GM12801 (cell line): ENCODE results near the gene SPINDOC.

ENCODE experiments used
- TF ChIP-seq, protein P1 (sequence below): IDR thresholded peaks from one replicate; pipeline ENCODE4 v1.5.1; 2011; ENCODE audit warnings: control low read depth; ENCODE audit not compliant: insufficient read length; ENCODE audit errors: extremely low read depth

Gene SPINDOC, protein sequence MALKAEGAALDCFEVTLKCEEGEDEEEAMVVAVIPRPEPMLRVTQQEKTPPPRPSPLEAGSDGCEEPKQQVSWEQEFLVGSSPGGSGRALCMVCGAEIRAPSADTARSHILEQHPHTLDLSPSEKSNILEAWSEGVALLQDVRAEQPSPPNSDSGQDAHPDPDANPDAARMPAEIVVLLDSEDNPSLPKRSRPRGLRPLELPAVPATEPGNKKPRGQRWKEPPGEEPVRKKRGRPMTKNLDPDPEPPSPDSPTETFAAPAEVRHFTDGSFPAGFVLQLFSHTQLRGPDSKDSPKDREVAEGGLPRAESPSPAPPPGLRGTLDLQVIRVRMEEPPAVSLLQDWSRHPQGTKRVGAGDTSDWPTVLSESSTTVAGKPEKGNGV

DNA sequence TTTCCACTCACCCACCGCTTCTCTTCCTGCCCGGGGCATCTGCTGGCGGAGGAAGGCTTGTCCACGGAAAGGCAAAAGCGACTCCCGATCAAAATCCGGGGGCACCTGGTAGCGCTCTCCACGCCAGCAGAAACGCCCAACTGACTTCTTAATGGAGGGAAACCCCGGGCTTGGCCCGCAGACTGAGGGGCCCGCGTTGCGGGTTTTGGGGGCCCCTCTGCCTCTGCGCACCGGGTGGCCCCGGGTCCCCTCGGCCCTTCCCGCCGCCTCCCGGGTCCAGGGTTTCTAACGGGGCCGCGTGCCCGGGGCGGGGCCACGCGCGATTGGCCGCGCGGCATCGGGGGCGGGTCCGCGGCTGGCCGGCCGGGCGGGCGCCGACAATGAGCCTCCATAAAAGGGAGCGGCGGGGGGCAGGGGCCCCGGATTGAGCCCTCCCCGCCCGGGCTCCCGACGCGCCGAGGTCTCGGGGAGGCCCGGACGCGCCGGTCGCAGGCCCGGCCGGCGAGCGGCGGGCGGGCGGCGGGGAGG, at the start of gene SPINDOC:
Gene SPINDOC (plus strand): TSS at position 422 of the 528 bp plus-strand sequence. CDS start 231 bp downstream, outside the sequence.
- TF ChIP-seq, protein P1, sequence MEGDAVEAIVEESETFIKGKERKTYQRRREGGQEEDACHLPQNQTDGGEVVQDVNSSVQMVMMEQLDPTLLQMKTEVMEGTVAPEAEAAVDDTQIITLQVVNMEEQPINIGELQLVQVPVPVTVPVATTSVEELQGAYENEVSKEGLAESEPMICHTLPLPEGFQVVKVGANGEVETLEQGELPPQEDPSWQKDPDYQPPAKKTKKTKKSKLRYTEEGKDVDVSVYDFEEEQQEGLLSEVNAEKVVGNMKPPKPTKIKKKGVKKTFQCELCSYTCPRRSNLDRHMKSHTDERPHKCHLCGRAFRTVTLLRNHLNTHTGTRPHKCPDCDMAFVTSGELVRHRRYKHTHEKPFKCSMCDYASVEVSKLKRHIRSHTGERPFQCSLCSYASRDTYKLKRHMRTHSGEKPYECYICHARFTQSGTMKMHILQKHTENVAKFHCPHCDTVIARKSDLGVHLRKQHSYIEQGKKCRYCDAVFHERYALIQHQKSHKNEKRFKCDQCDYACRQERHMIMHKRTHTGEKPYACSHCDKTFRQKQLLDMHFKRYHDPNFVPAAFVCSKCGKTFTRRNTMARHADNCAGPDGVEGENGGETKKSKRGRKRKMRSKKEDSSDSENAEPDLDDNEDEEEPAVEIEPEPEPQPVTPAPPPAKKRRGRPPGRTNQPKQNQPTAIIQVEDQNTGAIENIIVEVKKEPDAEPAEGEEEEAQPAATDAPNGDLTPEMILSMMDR, result no peak

DNA sequence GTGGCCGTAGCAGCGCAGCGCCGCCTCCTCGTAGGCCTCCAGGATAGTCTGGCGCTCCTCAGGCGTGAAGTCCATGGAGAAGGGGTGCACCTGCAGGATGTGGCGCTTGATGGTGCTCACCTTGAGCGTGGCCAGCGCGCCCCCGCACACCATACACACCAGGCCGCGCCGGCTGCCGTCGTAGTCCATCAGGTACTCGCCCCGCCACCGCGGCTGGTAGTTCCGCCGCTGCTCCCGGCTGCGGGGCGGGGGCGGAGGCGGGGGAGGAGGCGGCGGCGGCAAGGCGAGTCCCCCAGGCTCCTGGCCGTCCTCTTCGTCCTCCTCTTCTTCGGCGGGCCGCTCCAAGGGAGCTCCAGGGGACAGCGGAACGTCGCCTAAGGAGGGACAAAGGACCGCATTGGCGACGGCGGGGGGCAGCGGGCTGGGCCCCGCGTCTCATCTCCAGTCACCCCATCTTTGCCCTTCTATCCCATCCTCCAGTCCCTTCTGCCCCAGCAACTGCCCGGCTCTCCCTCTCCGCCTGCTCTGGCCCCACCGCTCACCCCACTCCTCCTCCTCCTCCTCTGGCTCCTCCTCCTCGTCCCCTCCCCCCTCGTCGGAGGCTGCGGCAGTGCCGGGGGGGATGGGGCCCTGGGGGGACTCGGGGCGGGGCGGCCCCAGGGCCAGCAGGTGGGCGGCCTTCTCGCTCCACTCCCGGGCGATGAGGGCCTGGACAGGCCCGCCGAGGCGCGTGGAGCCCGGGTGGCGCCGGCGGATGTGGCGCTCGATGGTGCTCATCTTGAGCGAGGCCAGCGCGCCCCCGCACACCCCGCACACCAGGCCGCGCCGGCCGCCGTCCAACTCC, 49.5 kb upstream of the SPINDOC start:
- TF ChIP-seq, protein P1, result no peak

DNA sequence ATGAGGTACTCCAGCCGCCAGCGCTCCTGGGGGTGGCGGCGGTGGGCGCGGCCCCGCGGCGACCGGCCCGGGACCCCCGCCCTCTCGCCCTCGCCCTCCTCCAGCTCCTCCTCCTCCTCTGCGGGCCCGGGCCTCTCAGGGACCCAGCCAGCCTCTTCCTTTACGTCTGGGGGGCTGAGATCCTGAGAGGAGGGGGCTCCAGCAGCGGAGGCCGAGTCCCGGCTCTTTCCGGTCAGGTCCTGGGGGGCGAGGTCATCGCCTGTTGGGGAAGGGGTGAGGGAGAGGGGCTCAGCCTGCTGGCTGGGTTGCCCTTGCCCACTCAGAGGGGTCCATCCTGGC, 48.9 kb upstream of the SPINDOC start:
- TF ChIP-seq, protein P1, result no peak

DNA sequence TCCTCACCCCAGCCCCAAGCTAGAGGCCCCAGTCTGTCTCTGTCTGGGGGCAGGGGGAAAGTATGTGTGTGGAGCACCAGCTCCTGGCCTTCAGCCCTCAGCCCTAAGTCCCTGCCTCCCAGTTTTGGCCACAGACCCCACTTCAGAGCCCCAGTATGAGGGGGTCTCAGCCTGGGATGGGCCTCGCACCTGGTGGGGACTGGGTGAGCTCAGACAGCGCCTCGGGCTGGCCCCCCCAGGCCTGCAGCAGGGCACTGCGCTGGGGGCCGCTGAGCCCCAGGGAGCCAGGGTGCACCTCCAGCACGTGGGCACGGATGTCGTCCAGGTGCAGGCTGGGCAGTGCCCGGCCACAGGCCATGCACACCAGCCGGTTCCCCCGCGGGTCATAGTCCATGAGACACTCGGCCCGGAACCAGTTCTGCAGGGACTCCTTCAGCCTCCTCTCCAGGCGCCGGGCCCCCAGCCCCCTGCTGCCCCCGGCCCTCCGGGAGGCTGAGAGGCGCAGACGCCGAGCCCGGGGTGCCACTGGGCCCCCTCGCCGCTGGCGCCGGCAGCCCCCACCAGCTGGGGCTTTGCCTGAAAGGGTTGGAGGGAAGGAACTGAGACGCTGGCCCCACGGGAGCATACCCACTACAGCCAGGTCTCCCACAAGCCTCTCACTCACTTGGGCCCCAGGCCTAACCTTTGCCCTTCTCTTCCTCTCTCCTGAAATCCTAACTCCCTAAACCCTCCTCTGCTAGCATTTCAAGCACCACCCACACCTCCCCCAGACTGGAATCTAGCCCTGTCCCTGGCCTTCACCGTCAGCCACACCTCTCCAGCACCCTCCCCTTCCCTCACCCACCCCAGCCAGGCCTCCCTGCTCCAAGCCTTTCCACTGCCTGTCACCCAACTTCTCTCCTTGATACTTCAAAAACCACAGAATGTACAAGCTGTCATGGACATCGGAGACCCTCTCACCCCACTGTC, 48.3 kb upstream of the SPINDOC start:
- TF ChIP-seq, protein P1, result no peak

DNA sequence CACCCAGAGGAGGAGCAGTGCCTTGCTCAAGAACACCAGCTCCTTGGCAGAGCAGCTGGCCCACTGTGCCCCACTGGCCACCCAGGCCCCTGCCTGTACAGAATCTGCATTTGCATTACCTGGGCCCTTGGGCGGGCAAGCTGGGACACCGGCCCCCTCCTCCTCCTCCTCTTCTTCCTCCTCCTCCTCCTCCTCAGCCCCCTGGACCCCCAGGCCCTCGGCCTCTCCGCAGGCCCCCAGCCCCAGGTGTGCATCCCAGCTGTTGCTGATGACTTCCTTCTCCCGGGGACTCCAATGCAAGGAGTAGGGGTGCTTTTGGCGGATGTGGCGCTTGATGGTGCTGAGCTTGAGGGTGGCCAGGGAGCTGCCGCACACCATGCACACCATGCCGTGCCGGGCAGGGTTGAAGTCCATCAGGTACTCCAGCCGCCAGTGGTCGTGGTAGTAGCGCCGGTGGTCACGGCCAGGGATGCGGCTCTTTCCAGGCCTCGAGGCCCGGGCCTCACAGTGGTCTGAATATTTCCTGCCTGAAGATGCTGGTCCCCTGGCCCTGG, 47.5 kb upstream of the SPINDOC start:
- TF ChIP-seq, protein P1, result no peak

DNA sequence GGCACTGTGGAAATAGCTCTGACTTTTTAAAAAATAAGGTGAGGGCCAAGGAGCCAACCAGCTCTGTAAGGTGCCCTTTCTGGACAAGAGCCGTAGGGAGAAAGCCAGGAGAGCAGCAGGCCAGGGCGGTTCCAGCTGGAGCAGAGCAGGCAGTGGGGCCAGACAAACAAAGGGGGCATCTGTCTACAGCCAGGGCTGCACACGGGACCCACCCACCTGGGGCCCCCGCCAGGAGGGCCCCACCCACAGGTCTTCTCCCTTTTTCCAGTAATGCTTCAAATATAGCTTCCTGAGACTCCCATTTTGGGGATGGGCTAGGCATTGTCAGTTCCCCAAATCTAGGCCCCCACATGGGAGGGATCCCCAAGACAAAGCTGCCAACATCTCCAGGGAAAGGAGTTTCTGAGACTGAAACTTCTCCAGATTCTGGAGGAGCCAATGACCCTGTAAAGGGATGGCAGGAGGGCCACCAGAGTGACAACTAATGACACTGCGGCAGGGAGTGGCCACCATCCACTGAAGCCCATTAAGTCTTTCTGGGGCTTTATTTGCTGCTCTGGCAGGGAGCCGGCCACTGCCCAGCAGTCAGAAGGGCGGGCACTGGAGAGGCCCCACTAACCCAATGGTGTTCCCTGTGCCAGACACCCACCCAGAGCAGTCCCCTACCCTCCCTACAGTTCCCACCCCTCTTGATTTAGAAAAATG, 46.6 kb upstream of the SPINDOC start:
- TF ChIP-seq, protein P1, result no peak
